NCI-H2171 (cell line): ENCODE measurements around the gene RAPGEF1.
"Not testable (repeated sequence)": the region's sequence is repeated elsewhere in the genome, so short reads cannot be mapped to it uniquely, and the experiment has no call there.

Experiments
- DNase-seq: peaks from one replicate; lab custom pipeline; 2025; lab: John Stamatoyannopoulos, UW

Gene RAPGEF1

GRCh38 chr9:131685753-131686706 lies 53.8 kb downstream of the RAPGEF1 start:
- DNase-seq: no peak

DNA sequence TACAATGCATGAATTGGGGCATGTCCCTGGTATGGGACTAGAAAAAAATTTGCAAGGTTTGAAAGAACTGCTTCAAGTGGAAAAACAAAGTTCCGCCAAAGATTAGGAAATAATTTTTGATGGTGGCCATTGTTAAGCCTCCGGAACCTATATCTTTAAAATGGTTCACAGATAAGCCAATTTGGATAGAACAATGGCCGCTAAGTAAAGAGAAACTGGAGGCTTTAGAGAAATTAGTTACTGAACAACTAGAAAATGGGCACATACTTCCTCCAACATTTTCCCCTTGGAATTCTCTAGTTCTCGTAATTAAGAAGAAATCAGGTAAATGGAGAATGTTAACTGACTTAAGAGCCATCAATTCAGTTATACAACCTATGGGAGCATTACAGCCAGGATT lies 56.8 kb downstream of the RAPGEF1 start:
- DNase-seq: not testable (repeated sequence)

- DNase-seq: no peak
Observed at GRCh38 chr9:131682261-131682660, 57.6 kb downstream of the RAPGEF1 start.

DNA sequence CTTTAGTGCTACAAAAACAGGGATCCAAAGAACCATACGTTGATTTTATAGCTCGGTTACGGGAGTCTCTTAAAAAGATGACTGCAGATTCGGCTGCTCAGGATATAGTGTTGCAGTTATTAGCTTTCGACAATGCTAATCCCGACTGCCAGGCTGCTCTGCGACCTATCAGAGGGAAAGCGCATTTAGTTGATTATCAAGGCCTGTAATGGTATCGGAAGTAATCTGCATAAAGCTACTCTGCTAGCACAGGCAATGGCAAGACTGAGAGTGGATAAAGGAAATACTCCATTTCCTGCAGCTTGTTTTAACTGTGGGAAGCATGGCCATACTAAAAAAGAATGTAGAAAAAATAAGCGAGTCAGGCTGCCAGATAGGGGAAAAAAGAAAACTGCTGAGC lies 58.0 kb downstream of the RAPGEF1 start:
- DNase-seq: not testable (repeated sequence)

GRCh38 chr9:131681108-131681507 lies 58.8 kb downstream of the RAPGEF1 start:
- not testable (repeated sequence) for DNase-seq

GRCh38 chr9:131679261-131680020 lies 60.4 kb downstream of the RAPGEF1 start:
- DNase-seq: no peak

DNA sequence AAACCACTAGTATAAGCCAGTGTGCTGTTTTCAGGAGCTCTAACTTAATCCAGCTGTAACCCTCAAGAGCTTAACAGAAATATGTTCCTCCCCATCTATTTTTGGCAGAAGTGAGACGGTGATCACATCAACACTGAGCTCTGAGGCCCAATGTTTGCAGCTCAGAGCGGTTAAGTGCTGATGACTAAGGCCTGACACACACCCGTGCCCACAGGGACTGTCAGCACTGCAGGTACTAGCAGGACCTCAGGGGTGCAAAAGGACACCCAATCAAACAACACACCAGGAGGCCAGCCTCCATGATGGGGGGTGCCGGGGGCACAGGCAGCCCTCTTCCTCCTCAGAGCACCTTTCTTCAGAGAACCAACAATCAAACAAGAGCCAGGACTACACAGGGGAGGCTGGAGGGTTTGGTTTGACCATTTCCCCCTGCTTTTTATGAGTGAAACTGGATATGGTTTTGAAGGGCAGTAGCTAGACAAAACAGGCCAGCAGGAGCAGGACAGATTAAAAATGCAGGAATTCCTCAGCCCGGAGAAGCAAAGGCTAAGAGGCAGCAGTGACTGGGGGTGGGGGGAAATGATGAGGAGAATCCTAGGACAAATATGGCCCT lies 61.3 kb downstream of the RAPGEF1 start:
- no peak for DNase-seq

- DNase-seq: no peak
Observed at GRCh38 chr9:131677444-131678180, 62.3 kb downstream of the RAPGEF1 start.

DNA sequence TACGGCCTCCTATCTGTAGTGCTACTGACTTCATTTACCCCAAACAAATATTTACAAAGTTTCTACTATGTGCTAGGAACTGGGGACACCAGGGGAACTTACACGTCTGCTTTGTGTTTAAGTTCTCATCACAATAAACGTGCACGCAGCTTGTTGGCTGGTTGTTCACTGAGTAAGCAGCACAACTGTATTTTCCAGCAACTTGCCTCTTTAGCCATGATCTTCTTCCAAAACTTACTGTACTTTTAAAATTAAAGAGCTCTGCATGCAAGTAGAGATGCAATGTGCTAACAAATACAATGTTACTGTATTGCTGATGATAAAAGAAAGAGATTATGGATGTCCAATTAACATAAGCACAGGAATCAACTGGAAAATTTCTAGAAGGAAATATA lies 62.8 kb downstream of the RAPGEF1 start:
- DNase-seq: no peak

DNA sequence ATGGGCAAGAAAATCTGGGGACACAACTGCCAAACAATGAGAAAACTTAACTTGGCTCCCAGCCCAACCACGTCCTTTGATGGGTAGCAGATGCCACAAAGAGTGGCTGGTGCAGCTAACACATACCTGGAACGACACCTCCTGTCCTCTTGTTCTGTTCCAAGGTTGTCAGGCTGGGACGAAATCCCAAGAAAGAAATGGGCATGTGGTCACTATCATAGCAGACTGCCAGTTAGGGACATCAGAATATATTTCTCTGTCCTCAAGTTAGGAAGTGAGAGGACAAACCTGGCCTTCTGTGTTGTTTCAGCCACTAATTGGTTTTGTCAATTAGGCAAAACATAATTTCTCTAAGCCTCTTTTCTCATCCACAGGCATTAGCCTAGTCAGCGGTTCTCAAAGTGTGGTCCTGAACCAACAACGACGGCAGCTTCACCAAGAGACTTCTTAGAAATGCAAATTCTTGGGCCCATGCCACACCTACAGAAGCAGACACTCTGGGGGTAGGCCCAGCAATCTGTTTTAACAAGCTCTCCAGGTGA lies 63.4 kb downstream of the RAPGEF1 start:
- no peak for DNase-seq

GRCh38 chr9:131675437-131676022 lies 64.3 kb downstream of the RAPGEF1 start:
- DNase-seq: no peak

GRCh38 chr9:131674425-131675421 lies 65.2 kb downstream of the RAPGEF1 start:
- no peak for DNase-seq

DNA sequence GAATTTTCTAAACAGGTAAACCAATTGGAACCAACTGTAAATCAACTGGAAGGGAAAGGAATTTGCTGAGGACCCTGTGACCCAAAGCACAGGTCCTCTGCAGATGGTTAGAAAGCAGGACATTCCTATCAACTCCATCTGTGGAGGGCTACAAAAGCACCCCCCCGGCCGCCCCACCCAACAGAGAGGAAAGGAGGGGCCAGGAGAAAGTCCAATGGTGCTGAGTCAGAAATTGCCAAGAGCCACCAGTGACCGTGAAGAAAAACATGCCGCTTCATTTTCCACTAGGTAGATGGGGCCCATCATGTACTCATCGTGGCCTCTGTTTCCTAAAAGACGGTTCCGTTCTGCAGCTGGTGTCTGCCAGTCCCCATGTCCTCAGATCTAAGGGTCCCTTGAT lies 66.3 kb downstream of the RAPGEF1 start:
- DNase-seq: no peak

DNA sequence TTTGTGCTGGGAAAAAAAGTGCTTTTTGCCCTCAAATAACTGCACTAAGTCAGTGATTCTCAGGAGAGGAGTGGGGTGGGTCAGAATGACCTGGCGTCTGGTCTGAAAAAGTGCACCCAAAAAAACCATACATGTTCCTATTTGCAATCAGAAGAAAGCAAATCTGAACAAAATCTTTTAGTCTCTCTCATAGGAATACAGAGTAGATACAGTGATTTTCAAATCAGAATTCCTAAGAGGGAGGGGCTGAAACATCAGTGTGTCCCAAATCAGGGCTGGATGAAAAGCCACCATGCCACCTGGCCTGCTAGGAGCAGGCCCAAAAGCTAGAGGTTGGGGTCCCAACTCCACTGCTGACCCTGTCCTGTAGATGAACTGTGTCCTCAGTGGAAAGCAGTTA lies 66.8 kb downstream of the RAPGEF1 start:
- DNase-seq: no peak

GRCh38 chr9:131672451-131672850 lies 67.4 kb downstream of the RAPGEF1 start:
- DNase-seq: no peak

DNA sequence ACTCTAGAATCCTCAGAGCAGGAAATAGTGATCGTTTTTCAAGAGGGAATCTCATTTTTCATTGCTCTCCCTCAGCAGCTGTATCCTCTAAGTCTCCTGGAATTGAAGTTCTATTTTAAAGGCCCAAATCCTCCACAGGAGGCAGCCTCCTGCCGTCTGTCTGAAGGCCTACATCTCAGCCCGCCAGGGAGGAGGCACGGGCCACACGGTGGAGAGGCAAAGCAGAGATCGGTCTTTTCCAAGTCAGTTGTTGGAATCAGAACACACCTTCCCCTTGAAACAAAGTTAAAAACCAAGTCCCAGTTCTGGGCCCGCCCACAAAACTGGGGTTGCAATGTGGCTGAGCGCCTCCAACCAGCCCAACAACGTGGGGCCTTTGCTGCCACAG lies 68.7 kb downstream of the RAPGEF1 start:
- DNase-seq: no peak

DNA sequence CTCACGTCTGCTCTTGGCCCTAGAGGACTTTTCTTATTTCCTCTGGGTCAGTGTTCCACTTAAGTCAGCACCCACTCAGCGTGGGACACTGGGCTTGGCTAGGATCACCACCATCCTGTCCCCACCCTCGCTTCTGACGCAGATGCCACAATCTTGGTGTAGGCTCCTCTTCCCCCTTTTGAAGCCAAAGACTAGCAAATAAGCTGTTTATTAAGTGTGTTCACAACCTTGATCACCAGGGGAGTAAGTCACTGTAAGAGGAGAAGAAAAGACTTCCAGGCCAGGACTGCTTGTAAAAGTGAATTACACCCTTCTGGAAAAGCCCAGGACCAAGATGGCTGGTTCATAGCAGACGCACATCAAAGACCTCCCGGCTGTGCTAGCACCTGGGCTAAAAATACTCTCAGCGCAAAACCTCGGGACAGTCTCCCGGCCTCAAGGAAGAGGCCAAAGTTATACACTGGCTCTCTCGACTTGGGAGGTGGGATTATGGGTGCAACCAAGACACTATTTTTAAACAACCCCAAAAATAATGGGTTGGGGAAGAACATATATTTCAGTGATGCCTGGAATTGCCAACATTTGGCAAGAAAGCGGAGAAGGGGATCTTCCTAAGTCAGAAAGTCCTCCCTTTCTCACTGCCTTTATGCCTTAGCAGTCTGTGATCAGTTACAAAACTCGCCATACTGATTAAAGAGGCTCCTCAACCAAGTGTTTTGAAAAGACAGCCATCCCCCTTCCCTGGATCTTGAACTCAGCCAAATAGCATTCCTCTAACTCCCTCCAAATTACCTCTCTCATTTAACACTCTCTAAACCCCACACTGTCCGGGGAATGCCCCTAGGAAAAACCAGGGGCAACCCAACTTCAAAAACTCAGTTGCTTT lies 69.4 kb downstream of the RAPGEF1 start:
- no peak for DNase-seq

DNA sequence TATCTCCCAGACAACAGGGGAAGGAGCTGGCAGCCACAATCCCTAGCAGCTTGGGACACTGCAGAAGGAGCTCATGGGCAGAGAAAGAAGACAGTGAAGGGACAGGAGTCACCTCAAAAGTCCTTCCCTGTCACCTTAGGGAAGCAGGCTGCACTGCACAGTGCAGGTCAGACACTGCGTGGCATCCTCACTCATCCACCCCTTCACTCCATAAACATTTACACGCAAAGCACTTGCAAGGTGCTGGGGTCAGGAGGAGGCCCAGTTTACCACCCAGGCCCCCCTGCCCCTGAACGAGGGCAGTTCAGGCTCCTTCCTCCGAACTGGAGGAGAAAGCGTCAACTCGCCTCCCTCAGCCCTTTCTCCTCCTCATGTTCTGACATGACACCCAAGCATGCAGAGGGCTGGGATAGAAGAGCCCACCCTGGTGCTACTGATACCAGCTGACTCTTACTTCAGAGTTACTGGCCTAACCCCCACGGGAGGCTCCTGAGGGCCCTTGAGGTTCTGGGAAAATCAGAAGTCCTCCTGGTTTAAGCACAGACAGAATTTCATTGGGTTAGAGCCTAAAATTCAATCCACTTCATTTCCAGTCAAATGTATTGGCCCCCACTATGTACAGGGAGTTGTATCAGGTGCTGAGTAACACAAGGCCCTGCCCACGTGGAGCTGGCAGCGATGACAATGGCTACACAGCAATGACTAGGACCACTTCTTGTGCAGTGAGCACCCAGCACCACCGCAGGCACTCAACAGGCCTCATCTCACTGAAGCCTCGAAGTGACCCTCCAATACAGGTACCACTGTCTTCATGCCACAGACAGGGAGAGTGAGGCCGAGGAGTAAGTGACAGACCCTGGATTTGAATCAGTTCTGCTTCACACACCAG lies 70.4 kb downstream of the RAPGEF1 start:
- no peak for DNase-seq
